Hepatocyte (in vitro differentiated cells): ENCODE measurements around the gene STAC3.

ENCODE experiments used
- CTCF ChIP-seq: fragments of 200-600 bp; sonication (generic); IDR thresholded peaks from 2 replicates; pipeline ENCODE4 v1.5.1; 2016; ENCODE audit warnings: antibody characterized with exemption, mild to moderate bottlenecking; ENCODE audit not compliant: poor library complexity
- EZH2 ChIP-seq: fragments of 200-600 bp; sonication (generic); IDR thresholded peaks from 2 replicates; pipeline ENCODE4 v1.6.1; 2016; ENCODE audit warnings: antibody characterized with exemption, mild to moderate bottlenecking, borderline replicate concordance
- EZH2phosphoT487 ChIP-seq: fragments of 200-600 bp; sonication (generic); IDR thresholded peaks from one replicate; pipeline ENCODE4 v1.6.1; 2018; ENCODE audit warnings: antibody characterized with exemption, mild to moderate bottlenecking, low read depth, moderate library complexity; ENCODE audit not compliant: unreplicated experiment, severe bottlenecking

- no peak for TF ChIP-seq CTCF
- peak; percentile 79 for TF ChIP-seq EZH2
- TF ChIP-seq EZH2phosphoT487 = no peak
Observed at GRCh38 chr12:57240066-57240921, 10.7 kb downstream of the STAC3 start.
